Measurements from ENCODE around the gene IVD.

DNA sequence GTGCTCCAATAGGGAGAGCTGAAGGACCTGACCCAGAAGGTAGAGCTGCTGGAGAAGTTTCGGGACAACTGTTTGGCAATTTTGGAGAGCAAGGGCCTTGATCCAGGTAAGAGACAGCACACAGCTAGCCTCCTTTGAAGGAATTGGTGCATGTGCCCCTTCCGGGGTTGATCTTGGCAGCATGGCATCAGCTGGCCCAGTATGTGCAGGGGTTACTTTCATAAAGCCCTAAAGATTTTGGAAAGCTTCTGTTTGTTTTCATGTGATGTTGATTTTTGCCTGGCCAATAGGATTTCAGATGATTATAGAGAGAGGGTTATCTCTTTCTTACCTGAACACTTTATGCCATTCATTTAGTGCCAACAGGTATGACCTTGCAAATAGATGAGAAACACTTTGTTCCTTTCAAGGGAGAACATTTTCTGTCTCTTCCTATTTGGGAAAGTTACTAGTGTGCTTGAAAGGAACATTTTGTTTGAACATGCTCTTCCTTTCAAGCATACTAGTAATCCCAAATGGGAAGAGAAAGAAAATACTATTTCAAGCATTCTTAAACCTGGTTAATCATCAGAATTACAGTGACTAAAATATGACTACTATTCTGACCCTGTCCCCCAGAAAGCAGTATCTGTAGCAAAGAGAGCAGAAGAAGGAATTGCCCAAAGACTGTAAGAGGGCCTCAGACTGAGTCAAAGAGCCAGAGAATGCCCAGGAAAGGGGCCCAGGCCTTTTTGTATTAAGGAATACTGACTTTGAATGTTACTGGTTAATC lies 15.6 kb upstream of the IVD start:
- no peak for TF ChIP-seq ZNF274 (IDR thresholded peaks at IDR 0.05; ENCODE audit: low read depth, low read length)
- no peak for TF ChIP-seq YY1 (IDR thresholded peaks at IDR 0.05; ENCODE audit: insufficient read depth, insufficient read length)
- no peak for TF ChIP-seq SUZ12 (IDR thresholded peaks at IDR 0.05; ENCODE audit: extremely low read depth, insufficient read depth, insufficient read length)

All from NT2/D1 (cell line).